GM19351 (cell line): Measurements from ENCODE around the gene NSD2.
"Not testable (repeated sequence)": the region's sequence is repeated elsewhere in the genome, so short reads cannot be mapped to it uniquely, and the experiment has no call there.

Experiments
- ATAC-seq: cut with Tn5 transposase; IDR thresholded peaks from one replicate; pipeline ENCODE4 v1.9.1; 2021; ENCODE audit warnings: mild to moderate bottlenecking, moderate library complexity; ENCODE audit not compliant: unreplicated experiment

The NSD2 gene

GRCh38 chr4:1993718-1994516 is 122.7 kb downstream of the NSD2 start:
- ATAC-seq = not testable (repeated sequence)

- ATAC-seq = no peak
Observed at GRCh38 chr4:1994938-1995337, 123.7 kb downstream of the NSD2 start.

- no peak for ATAC-seq
Observed at GRCh38 chr4:1996866-1997611, 125.8 kb downstream of the NSD2 start.

- no peak for ATAC-seq
Observed at GRCh38 chr4:1997712-1998111, 126.5 kb downstream of the NSD2 start.

GRCh38 chr4:1998296-1998695 is 127.1 kb downstream of the NSD2 start:
- no peak for ATAC-seq

GRCh38 chr4:1999308-1999707 is 128.1 kb downstream of the NSD2 start:
- ATAC-seq = not testable (repeated sequence)

- ATAC-seq = not testable (repeated sequence)
Observed at GRCh38 chr4:2003361-2003760, 132.2 kb downstream of the NSD2 start.

- ATAC-seq = no peak
Observed at GRCh38 chr4:2006367-2006766, 135.2 kb downstream of the NSD2 start.

- no peak for ATAC-seq
Observed at GRCh38 chr4:2006956-2007653, 135.9 kb downstream of the NSD2 start.

GRCh38 chr4:2007804-2008670 is 136.8 kb downstream of the NSD2 start:
- no peak for ATAC-seq

GRCh38 chr4:2008671-2008920 is 137.4 kb downstream of the NSD2 start:
- no peak for ATAC-seq

GRCh38 chr4:2008921-2009650 is 137.9 kb downstream of the NSD2 start, which contains the start of gene NELFA:
Gene NELFA (minus strand): TSS chr4:2008974. CDS start chr4:2008959, 15 bp downstream.
- ATAC-seq = peak; percentile 82

- no peak for ATAC-seq
Observed at GRCh38 chr4:2009651-2010233, 138.5 kb downstream of the NSD2 start.

- ATAC-seq = no peak
Observed at GRCh38 chr4:2011583-2011982, 140.4 kb downstream of the NSD2 start.

GRCh38 chr4:2015008-2015407 is 143.8 kb downstream of the NSD2 start:
- no peak for ATAC-seq

GRCh38 chr4:2021358-2022018 is 150.3 kb downstream of the NSD2 start:
- not testable (repeated sequence) for ATAC-seq

- no peak for ATAC-seq
Observed at GRCh38 chr4:2024683-2025082, 153.5 kb downstream of the NSD2 start.

- no peak for ATAC-seq
Observed at GRCh38 chr4:2025817-2026216, 154.6 kb downstream of the NSD2 start.

GRCh38 chr4:2027120-2027519 is 155.9 kb downstream of the NSD2 start:
- ATAC-seq = not testable (repeated sequence)
